GM12878 (cell line): ENCODE measurements around the gene GFRA4.

Experiments
- ASH2L ChIP-seq: fragments of 300-600, 200-600 bp; sonication (generic); IDR thresholded peaks from 2 replicates; pipeline ENCODE4 v1.6.1; 2017; ENCODE audit warnings: low read depth, mild to moderate bottlenecking, borderline replicate concordance
- ATF3 ChIP-seq: IDR thresholded peaks from 2 replicates; pipeline ENCODE4 v1.6.1; 2011; ENCODE audit warnings: low read depth, mild to moderate bottlenecking, low read length, moderate library complexity, borderline replicate concordance; ENCODE audit errors: extremely low read depth
- BACH1 ChIP-seq: fragments of 450-650 bp; IDR thresholded peaks from 2 replicates; pipeline ENCODE4 v1.6.1; 2017; ENCODE audit warnings: mild to moderate bottlenecking, borderline replicate concordance
- BCL11A ChIP-seq: IDR thresholded peaks from 2 replicates; pipeline ENCODE4 v1.6.1; 2011; ENCODE audit warnings: low read depth, low read length
- BHLHE40 ChIP-seq, 2 experiments: fragments of 450-650 bp in 1 of 2; IDR thresholded peaks; 2 replicates each; pipeline ENCODE4 v1.6.1; 2011 to 2017; ENCODE audit warnings: low read depth in 2 of 2, borderline replicate concordance in 1 of 2, improper control_type of control experiment in 1 of 2, low read length in 1 of 2, mild to moderate bottlenecking in 1 of 2
- CTCF ChIP-seq, 3 experiments: IDR thresholded peaks in 2 of 3; conservative IDR thresholded peaks in 1 of 3; 2 replicates each; pipeline ENCODE4 v1.5.1; 2011; ENCODE audit warnings: low read depth in 3 of 3, low read length in 3 of 3, mild to moderate bottlenecking in 3 of 3, control low read depth in 2 of 3, moderate library complexity in 2 of 3, inconsistent platforms in 1 of 3, mixed read lengths in 1 of 3; ENCODE audit not compliant: control insufficient read depth in 2 of 3, insufficient read depth in 1 of 3; ENCODE audit errors: extremely low read depth in 1 of 3
- EZH2 ChIP-seq: IDR thresholded peaks from 2 replicates; pipeline ENCODE4 v1.6.1; 2012; ENCODE audit warnings: low read depth, mild to moderate bottlenecking, control low read depth, inconsistent platforms, low read length, borderline replicate concordance; ENCODE audit not compliant: control insufficient read depth
- JUNB ChIP-seq: IDR thresholded peaks from 2 replicates; pipeline ENCODE4 v1.6.1; 2016; ENCODE audit warnings: antibody characterized with exemption, mild to moderate bottlenecking
- NR2C2 ChIP-seq: IDR thresholded peaks from 2 replicates; pipeline ENCODE4 v1.6.1; 2011; ENCODE audit warnings: borderline replicate concordance, low read depth; ENCODE audit not compliant: control insufficient read depth, insufficient read length
- PBX3 ChIP-seq: IDR thresholded peaks from 2 replicates; pipeline ENCODE4 v1.6.1; 2011; ENCODE audit warnings: mild to moderate bottlenecking, low read depth, low read length, moderate library complexity; ENCODE audit not compliant: insufficient replicate concordance
- POLR2AphosphoS2 ChIP-seq: IDR thresholded peaks from 2 replicates; pipeline ENCODE4 v1.6.1; 2011; ENCODE audit warnings: low read depth, mild to moderate bottlenecking, low read length, improper control_type of control experiment, moderate library complexity
- RAD21 ChIP-seq: IDR thresholded peaks from 2 replicates; pipeline ENCODE4 v1.6.1; 2011; ENCODE audit warnings: mild to moderate bottlenecking, low read depth, low read length, moderate library complexity; ENCODE audit not compliant: insufficient read depth
- STAT1 ChIP-seq: fragments of 450-650 bp; conservative IDR thresholded peaks from 2 replicates; pipeline ENCODE4 v1.6.1; 2014; ENCODE audit warnings: antibody characterized with exemption, mild to moderate bottlenecking
- YBX1 ChIP-seq: fragments of 450-650 bp; IDR thresholded peaks from 2 replicates; pipeline ENCODE4 v1.6.1; 2016; ENCODE audit warnings: antibody characterized with exemption

GRCh38 chr20:3705491-3705969, 42.3 kb upstream of the GFRA4 start:
- TF ChIP-seq YBX1 (no peak), BHLHE40 (IDR thresholded peaks at IDR 0.05; ENCODE audit: borderline replicate concordance in 1 of 2, low read depth in 2 of 2, low read length in 1 of 2) (no peak), BCL11A (no peak), STAT1 (no peak), EZH2 (no peak), NR2C2 (no peak), RAD21 (no peak), ATF3 (no peak), POLR2AphosphoS2 (no peak), PBX3 (no peak), JUNB (no peak), CTCF (IDR thresholded peaks at IDR 0.05 in 2 of 3, conservative IDR thresholded peaks at IDR 0.05 in 1 of 3; ENCODE audit: control insufficient read depth in 2 of 3, extremely low read depth in 1 of 3, insufficient read depth in 1 of 3, low read depth in 3 of 3, low read length in 3 of 3) (no peak), ASH2L (no peak), BACH1 (no peak)
